HG03135 (cell line): Measurements from ENCODE around the gene SUOX.
"Not testable (repeated sequence)": the region's sequence is repeated elsewhere in the genome, so short reads cannot be mapped to it uniquely, and the experiment has no call there.

Experiments
- ATAC-seq: cut with Tn5 transposase; IDR thresholded peaks from one replicate; pipeline ENCODE4 v1.9.1; 2021; ENCODE audit warnings: mild to moderate bottlenecking, moderate library complexity; ENCODE audit not compliant: unreplicated experiment

SUOX gene

DNA sequence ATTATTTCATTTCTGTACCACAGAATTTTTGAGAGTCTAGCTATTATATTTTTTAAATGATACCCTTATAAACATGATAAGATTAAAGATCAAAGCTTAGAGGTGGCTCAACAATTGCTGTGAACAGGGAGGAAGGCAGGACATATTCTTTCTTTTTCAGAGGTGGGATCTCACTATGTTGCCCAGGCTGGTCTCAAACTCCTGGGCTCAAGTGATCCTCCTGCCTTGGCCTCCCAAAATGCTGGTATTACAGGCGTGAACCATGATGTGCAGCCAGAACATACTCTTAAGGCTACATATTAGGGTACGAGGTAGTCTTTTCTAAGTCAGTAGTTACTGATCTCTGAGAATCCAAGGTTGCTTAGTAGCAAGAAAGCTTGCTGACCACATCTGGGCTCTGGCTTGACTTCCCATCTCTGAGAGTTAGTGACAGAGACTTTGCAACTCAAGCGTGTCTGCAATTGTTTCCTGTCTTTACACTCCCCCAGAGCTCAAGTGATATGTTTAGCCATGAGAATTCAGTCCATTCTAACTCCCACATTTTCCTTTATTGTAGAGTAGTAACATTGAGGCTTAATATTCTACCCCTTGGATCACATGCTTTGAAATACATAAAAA is 14.6 kb upstream of the SUOX start:
- ATAC-seq = peak; percentile 75

DNA sequence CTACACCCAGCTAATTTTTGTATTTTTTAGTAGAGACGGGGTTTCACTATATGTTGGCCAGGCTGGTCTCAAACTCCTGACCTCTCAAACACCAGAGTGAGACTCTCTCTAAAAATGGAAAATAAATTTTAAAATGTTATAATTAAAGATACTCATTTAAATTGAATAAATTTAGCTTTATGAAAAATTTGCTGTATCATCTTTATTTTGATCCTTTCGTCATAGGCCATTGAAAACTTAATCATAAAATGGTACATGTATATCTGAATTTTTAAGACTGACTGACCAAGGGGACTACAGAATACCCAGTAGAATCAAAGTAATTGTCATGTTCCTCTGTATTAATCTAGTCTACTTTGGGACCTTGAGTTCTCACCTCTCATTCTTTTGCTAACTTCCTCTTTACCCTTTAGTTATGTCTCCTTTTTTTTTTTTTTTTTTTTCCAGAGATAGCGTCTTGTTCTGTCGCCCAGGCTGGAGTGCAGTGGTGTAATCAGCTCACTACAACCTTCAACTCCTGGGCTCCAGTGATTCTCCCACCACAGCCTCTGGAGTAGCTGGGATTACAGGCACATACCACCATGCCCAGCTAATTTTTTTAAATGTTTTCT is 13.7 kb upstream of the SUOX start:
- ATAC-seq = no peak

- ATAC-seq = no peak
Measured at GRCh38 chr12:55984861-55985260, 12.2 kb upstream of the SUOX start.

- no peak for ATAC-seq
Measured at GRCh38 chr12:55985341-55985740, 11.7 kb upstream of the SUOX start.

- not testable (repeated sequence) for ATAC-seq
Measured at GRCh38 chr12:55985976-55986375, 11.1 kb upstream of the SUOX start.

- ATAC-seq = no peak
Measured at GRCh38 chr12:55991110-55991509, 6.0 kb upstream of the SUOX start.

- ATAC-seq = no peak
Measured at GRCh38 chr12:55993230-55993853, 3.7 kb upstream of the SUOX start.

- ATAC-seq = no peak
Measured at GRCh38 chr12:55995366-55995765, 1.7 kb upstream of the SUOX start.

- ATAC-seq = no peak
Measured at GRCh38 chr12:55996201-55996714, 818 bp upstream of the SUOX start.

- peak; percentile 8 for ATAC-seq
Measured at GRCh38 chr12:55997535-55997859, 421 bp downstream of the SUOX start.

GRCh38 chr12:55999522-55999921 is 2.4 kb downstream of the SUOX start:
- not testable (repeated sequence) for ATAC-seq

- ATAC-seq = not testable (repeated sequence)
Measured at GRCh38 chr12:55999999-56000540, 3.0 kb downstream of the SUOX start.

- ATAC-seq = no peak
Measured at GRCh38 chr12:56001487-56002100, 4.5 kb downstream of the SUOX start.

DNA sequence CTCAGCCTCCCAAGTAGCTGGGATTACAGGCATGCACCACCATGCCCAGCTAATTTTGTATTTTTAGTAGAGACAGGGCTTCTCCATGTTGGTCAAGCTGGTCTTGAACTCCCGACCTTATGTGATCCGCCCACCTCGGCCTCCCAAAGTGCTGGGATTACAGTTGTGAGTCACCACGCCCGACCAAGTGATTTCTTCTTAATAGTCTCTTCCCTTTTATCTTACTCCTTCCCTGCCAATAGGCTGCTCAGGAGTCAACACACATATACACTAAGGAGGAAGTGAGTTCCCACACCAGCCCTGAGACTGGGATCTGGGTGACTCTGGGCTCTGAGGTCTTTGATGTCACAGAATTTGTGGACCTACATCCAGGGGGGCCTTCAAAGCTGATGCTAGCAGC is 6.3 kb downstream of the SUOX start:
- not testable (repeated sequence) for ATAC-seq

- ATAC-seq = no peak
Measured at GRCh38 chr12:56004211-56004610, 7.1 kb downstream of the SUOX start.

DNA sequence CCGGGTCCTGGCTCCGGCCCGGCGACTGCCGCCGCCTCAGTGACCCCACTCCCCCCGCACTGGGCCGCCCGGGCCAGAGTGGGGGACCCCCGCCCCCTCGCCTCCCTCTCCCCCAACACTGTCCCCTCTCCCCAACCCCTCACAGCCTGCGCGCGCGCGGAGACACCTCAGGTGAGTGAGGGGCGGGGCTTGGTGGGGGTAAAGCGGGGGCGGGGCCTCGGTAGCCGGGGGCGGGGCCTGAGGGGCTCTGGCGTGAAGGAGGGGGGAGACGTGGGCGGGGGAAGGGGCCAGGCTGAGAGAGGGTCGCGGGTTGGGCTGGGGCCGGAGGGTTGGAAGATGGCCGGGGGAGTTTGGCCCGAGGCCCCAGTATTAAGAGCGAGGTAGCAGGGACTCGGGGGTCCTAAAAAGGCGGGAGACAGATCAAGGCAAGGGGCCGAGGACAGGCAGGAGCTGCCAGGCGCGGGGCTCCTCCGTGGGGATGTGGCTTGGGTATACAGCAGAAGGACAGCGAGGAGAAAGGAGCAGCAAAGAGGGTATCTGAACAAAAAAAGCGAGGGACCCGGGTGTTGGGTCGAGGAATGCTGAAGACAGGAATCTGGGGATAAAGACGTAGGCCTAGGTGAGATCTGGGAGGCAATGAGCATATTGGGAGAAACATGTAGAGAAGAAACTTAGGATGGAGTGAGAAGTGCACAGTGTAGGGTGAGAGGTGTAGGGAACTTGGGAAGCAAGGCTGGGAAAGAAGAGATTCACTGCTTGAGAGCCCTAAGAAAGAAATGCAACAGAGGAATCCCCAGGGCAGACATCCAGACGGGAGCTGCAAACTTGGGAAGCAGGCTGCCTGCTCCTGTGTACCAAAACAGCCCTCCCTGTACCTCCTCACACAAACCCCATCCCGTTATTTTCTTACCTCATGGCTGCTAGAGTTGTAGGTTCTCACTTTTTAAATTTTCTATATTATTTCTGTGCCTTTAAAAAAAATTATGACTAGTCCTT is 10.8 kb downstream of the SUOX start:
- ATAC-seq = peak; percentile 47

GRCh38 chr12:56010111-56010570 is 13.1 kb downstream of the SUOX start:
- ATAC-seq = no peak

DNA sequence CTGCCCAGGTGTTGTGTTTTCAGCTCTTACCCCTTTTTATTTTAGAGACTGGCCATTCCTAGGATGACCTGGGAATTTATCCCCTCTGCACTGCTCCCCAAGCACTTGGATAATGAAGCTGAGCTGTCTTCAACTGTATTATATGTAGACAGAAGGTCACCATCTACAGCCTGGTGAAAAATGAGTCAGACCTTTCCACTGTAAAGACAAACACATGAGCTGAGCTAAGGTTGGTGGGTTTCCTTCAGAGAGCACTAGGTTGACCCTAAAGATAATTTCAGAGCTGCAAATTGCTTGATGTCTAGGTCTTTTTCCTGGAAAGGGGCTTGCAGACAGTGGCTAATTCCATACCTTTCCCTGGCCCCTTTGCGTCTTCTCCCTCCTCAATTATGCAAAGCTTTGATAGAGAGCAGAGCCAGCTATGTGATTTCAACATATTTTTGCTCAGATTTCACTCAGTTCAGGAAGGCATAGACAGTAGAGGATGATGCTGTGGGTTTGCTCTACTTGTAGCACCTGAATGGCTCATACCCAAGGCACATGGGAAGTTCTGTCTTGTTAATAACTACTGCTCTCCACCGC is 14.5 kb downstream of the SUOX start:
- ATAC-seq = no peak

DNA sequence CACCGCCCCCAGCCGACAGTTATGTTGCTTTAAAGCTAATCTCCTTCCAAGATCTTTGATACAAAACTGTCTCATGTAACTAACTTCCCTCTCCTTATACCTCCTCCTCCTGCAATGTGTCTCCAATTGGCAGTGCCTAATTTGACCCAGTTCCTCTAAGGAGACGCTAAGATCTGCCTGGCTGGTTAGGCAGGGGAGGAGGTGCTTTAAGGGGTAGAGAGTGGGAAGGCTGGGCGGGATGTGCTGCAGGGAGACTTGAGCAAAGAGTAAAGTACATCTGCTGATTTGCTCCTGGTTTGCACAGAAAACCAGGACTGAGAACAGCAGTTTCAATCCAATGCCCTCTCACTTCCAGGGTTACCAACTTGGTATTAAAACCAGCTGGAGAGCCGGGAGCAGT is 16.4 kb downstream of the SUOX start:
- ATAC-seq = no peak

GRCh38 chr12:56014205-56014604 is 17.1 kb downstream of the SUOX start:
- no peak for ATAC-seq
